ENCODE measurements around the gene LEPROT. TPM values are rescaled to one million over a fixed set of nuclear protein-coding genes. Genes with fewer than 3 reads are reported as not detected.

Gene LEPROT
- total RNA-seq, 1 donor from 2014 or later = 37.8 TPM

DNA sequence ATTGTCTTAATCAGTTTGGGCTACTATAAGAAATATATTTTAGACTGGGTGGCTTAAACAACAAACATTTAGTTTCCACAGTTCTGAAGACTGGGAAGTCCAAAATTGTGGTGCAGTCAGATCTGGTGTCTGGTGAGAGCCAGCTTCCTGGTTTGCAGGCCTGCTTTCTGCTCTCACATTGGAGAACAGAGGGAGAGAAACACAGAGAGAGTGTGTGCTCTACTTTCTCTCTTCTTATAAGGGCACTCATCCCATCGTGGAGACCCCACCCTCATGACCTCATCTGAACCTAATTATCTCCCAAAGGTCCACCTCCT is 4.1 kb downstream of the LEPROT start:
- no peaks in the 10 kb centered on the region for H3K27me3 ChIP-seq
- intact Hi-C loops (cut with DNase I) = no loop called here
- peaks cover 0 to 28% of the 10 kb centered on the region in 2 donors for H3K36me3 ChIP-seq
- H3K27ac ChIP-seq = no peak overlapping the region
- H3K9me3 ChIP-seq = no peaks in the 10 kb centered on the region
- peaks cover 39% of the 10 kb centered on the region for H3K4me1 ChIP-seq
- no peak overlapping the region for H3K4me3 ChIP-seq
- no peak for DNase-seq (ENCODE audit: extremely low spot score in 2 of 2)
- TF ChIP-seq POLR2AphosphoS5 (IDR thresholded peaks at IDR 0.05; ENCODE audit: insufficient read depth in 1 of 2, low read depth in 1 of 2) (no peak), POLR2A (IDR thresholded peaks at IDR 0.05) (no peak)
- TF ChIP-seq, protein P1, sequence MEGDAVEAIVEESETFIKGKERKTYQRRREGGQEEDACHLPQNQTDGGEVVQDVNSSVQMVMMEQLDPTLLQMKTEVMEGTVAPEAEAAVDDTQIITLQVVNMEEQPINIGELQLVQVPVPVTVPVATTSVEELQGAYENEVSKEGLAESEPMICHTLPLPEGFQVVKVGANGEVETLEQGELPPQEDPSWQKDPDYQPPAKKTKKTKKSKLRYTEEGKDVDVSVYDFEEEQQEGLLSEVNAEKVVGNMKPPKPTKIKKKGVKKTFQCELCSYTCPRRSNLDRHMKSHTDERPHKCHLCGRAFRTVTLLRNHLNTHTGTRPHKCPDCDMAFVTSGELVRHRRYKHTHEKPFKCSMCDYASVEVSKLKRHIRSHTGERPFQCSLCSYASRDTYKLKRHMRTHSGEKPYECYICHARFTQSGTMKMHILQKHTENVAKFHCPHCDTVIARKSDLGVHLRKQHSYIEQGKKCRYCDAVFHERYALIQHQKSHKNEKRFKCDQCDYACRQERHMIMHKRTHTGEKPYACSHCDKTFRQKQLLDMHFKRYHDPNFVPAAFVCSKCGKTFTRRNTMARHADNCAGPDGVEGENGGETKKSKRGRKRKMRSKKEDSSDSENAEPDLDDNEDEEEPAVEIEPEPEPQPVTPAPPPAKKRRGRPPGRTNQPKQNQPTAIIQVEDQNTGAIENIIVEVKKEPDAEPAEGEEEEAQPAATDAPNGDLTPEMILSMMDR (IDR thresholded peaks at IDR 0.05) = no peak

DNA sequence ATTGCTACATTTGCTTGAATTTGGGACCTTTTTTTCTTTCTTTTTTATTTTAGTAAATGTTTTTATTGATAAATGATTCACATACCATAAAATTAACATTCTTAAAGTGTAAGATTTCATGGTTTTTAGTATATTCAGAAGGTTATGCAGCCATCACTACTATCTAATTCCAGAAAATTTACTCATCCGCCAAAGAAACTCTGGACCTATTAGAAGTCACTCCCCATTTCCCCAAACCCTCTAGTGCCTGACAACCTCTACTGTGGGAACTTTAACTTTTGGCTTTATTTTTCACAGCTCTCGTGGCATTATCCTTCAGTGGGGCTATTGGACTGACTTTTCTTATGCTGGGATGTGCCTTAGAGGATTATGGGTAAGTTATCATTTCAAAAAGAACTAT is 4.5 kb downstream of the LEPROT start:
- Histone ChIP-seq H3K36me3 (peaks cover 0 to 32% of the 10 kb centered on the region in 2 donors), H3K27me3 (no peaks in the 10 kb centered on the region), H3K4me3 (no peak overlapping the region), H3K4me1 (peaks cover 43% of the 10 kb centered on the region), H3K27ac (no peak overlapping the region), H3K9me3 (no peaks in the 10 kb centered on the region)
- no peak for TF ChIP-seq POLR2A (IDR thresholded peaks at IDR 0.05)
- TF ChIP-seq POLR2AphosphoS5 (IDR thresholded peaks at IDR 0.05; ENCODE audit: insufficient read depth in 1 of 2, low read depth in 1 of 2) = no peak
- TF ChIP-seq, protein P1 (IDR thresholded peaks at IDR 0.05) = no peak
- DNase-seq (ENCODE audit: extremely low spot score in 2 of 2) = no peak
- intact Hi-C loops (cut with DNase I) = no loop called here

DNA sequence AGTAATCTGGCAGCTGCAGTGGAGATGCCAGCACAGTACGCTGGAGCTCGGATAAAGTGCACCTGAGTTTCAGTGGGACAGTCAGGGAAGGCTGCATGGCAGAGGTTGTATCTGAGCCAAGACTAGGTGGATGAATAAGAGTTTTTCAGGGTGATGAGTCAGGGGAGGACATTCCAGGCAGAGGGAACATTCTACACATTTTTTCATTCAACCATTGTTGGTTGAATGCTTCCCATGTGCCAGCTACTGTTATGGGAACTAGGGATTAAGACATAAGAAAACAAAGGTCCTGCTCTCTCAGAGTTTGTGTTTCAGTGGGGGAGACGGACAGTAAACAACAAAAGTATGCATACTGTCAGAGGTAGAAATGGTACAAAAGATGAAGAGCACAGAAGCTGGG is 5.2 kb downstream of the LEPROT start:
- TF ChIP-seq POLR2AphosphoS5 (IDR thresholded peaks at IDR 0.05; ENCODE audit: insufficient read depth in 1 of 2, low read depth in 1 of 2) (no peak), POLR2A (IDR thresholded peaks at IDR 0.05) (no peak)
- TF ChIP-seq, protein P1 (IDR thresholded peaks at IDR 0.05) = no peak
- no peak for DNase-seq (ENCODE audit: extremely low spot score in 2 of 2)
- Histone ChIP-seq H3K9me3 (no peaks in the 10 kb centered on the region), H3K36me3 (peaks cover 0 to 39% of the 10 kb centered on the region in 2 donors), H3K4me3 (no peak overlapping the region), H3K27me3 (no peaks in the 10 kb centered on the region), H3K27ac (no peak overlapping the region), H3K4me1 (peaks cover 44% of the 10 kb centered on the region)
- intact Hi-C loops (cut with DNase I) = no loop called here

DNA sequence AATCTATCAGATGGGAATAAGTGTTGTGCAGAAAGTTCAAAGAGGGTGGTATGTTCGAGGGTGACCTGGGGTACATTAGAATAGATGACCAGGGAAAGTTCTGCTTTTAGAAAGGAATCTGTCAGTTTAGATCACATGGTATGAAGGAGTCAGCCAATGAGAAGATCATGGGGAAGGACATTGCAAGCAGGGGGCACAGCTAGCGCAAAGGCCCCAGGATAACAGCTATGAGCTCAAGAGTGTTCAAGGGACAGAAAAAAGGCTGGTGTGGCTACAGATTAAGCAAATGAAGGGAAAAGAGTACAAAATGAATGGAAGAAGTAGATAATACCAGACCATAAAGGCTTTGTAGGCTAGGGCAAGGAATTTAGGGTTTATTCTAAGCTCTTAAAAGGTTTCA is 8.6 kb downstream of the LEPROT start:
- intact Hi-C loops (cut with DNase I) = no loop called here
- TF ChIP-seq, protein P1 (IDR thresholded peaks at IDR 0.05) = no peak

DNA sequence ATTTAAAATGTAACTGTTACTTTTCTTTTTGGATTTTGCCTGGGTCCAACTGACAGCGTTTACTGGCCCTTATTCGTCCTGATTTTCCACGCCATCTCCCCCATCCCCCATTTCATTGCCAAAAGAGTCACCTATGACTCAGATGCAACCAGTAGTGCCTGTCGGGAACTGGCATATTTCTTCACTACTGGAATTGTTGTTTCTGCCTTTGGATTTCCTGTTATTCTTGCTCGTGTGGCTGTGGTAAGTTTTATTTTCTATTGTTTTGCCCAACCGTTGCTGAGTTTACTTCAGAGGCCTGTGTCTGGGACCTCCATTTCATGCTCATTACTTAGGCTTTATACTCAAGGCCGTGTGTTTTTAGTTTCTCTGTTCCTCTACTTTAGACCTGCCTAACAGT is 9.3 kb downstream of the LEPROT start:
- TF ChIP-seq, protein P1 (IDR thresholded peaks at IDR 0.05) = no peak
- peak in 1 of 2 donors; percentile 79 for TF ChIP-seq POLR2AphosphoS5 (IDR thresholded peaks at IDR 0.05; ENCODE audit: insufficient read depth in 1 of 2, low read depth in 1 of 2)
- Histone ChIP-seq H3K27me3 (no peaks in the 10 kb centered on the region), H3K4me3 (no peak overlapping the region), H3K9me3 (no peaks in the 10 kb centered on the region), H3K36me3 (peaks cover 0 to 51% of the 10 kb centered on the region in 2 donors), H3K27ac (peak overlapping the region; percentile 12), H3K4me1 (peaks cover 12% of the 10 kb centered on the region)
- intact Hi-C loops (cut with DNase I) = loop anchor here (10.0 kb wide), 1 partner anchor 255 kb away; no protein-coding TSS in a partner anchor
- no peak for DNase-seq (ENCODE audit: extremely low spot score in 2 of 2)

More for the DNA sequence above, 8.6 kb downstream of the LEPROT start:
- no peaks in the 10 kb centered on the region for H3K27me3 ChIP-seq
- H3K4me3 ChIP-seq = no peak overlapping the region
- peaks cover 0 to 46% of the 10 kb centered on the region in 2 donors for H3K36me3 ChIP-seq
- H3K4me1 ChIP-seq = peaks cover 19% of the 10 kb centered on the region
- H3K27ac ChIP-seq = peak overlapping the region; percentile 12
- H3K9me3 ChIP-seq = no peaks in the 10 kb centered on the region
- DNase-seq (ENCODE audit: extremely low spot score in 2 of 2) = no peak
